PC-9 (cell line): ENCODE measurements around the gene CHMP1B.

ENCODE experiments used
- EZH2 ChIP-seq: fragments of 200-600 bp; sonication (generic); IDR thresholded peaks from 2 replicates; pipeline ENCODE4 v1.8.0; 2017; ENCODE audit warnings: antibody characterized with exemption, low read depth
- TF ChIP-seq, protein P1 (sequence below): fragments of 200-600 bp; sonication (generic); conservative IDR thresholded peaks from 2 replicates; pipeline ENCODE4 v1.6.1; 2017; ENCODE audit warnings: mixed run types, antibody characterized with exemption, mild to moderate bottlenecking, moderate library complexity

DNA sequence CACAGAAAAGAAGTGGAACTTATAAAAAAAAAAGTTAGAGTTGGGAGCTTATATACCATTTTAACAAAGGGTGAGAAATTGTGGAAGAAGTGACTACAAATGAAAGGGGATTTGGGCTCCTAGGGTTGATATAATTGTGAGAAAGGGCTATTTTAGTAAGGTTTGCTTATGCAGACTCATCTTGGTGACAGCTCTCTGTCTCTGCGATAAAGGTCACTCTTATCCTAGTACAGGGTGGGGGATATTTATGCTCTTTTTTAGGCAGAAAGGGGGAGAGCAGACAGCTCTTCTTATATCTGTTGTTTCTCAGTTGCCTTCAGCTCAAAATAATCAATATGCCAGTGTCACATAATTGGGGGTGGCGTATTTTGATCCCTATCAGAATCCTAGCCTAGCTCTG, 31.3 kb upstream of the CHMP1B start:
- TF ChIP-seq, protein P1, sequence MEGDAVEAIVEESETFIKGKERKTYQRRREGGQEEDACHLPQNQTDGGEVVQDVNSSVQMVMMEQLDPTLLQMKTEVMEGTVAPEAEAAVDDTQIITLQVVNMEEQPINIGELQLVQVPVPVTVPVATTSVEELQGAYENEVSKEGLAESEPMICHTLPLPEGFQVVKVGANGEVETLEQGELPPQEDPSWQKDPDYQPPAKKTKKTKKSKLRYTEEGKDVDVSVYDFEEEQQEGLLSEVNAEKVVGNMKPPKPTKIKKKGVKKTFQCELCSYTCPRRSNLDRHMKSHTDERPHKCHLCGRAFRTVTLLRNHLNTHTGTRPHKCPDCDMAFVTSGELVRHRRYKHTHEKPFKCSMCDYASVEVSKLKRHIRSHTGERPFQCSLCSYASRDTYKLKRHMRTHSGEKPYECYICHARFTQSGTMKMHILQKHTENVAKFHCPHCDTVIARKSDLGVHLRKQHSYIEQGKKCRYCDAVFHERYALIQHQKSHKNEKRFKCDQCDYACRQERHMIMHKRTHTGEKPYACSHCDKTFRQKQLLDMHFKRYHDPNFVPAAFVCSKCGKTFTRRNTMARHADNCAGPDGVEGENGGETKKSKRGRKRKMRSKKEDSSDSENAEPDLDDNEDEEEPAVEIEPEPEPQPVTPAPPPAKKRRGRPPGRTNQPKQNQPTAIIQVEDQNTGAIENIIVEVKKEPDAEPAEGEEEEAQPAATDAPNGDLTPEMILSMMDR, result no peak
- TF ChIP-seq EZH2, result no peak
